Measurements from ENCODE around the gene EEFSEC. TPM values are rescaled to one million over a fixed set of nuclear protein-coding genes. Genes with fewer than 3 reads are reported as not detected.

The EEFSEC gene
- total RNA-seq, 2 experiments from 2014 or later, result 19.4 to 19.7 TPM

GRCh38 chr3:128358156-128358895, 205.0 kb downstream of the EEFSEC start:
- CTCF ChIA-PET, result interaction anchor here (1.3 kb wide), 1 partner anchor 67 kb away, joined by 4 read pairs; no protein-coding TSS in a partner anchor
- no peaks in the 10 kb centered on the region for H3K36me3 Mint-ChIP-seq
- no peaks in the 10 kb centered on the region for H3K27me3 Mint-ChIP-seq
- H3K9me3 Mint-ChIP-seq (ENCODE audit: low read depth), result no peaks in the 10 kb centered on the region
- no peak overlapping the region for H3K27ac Mint-ChIP-seq
- DNase-seq (no peak), ATAC-seq (no peak)
- H3K4me3 Mint-ChIP-seq, result no peak overlapping the region
- no peaks in the 10 kb centered on the region for H3K4me1 Mint-ChIP-seq

- Mint-ChIP-seq H3K27me3 (no peaks in the 10 kb centered on the region), H3K36me3 (no peaks in the 10 kb centered on the region), H3K4me3 (no peak overlapping the region), H3K4me1 (no peaks in the 10 kb centered on the region), H3K27ac (no peak overlapping the region), H3K9me3 (ENCODE audit: low read depth) (no peaks in the 10 kb centered on the region)
- CTCF ChIA-PET, result no interaction called here
- ATAC-seq (no peak), DNase-seq (no peak)
These were observed 205.9 kb downstream of the EEFSEC start for GRCh38 chr3:128359060-128359664.

GRCh38 chr3:128359846-128360642, 206.8 kb downstream of the EEFSEC start:
- DNase-seq, result no peak
- CTCF ChIA-PET, result no interaction called here
- Mint-ChIP-seq H3K4me1 (no peaks in the 10 kb centered on the region), H3K36me3 (no peaks in the 10 kb centered on the region), H3K4me3 (no peak overlapping the region), H3K9me3 (ENCODE audit: low read depth) (no peaks in the 10 kb centered on the region), H3K27me3 (no peaks in the 10 kb centered on the region), H3K27ac (no peak overlapping the region)
- ATAC-seq, result no peak

GRCh38 chr3:128360705-128361271, 207.5 kb downstream of the EEFSEC start:
- Mint-ChIP-seq H3K36me3 (no peaks in the 10 kb centered on the region), H3K27me3 (no peaks in the 10 kb centered on the region), H3K4me1 (peaks cover 1% of the 10 kb centered on the region), H3K4me3 (no peak overlapping the region), H3K9me3 (ENCODE audit: low read depth) (no peaks in the 10 kb centered on the region), H3K27ac (no peak overlapping the region)
- DNase-seq (no peak), ATAC-seq (no peak)
- CTCF ChIA-PET, result no interaction called here

GRCh38 chr3:128362026-128362965, 209.0 kb downstream of the EEFSEC start:
- ATAC-seq (no peak), DNase-seq (no peak)
- Mint-ChIP-seq H3K9me3 (ENCODE audit: low read depth) (no peaks in the 10 kb centered on the region), H3K27ac (no peak overlapping the region), H3K36me3 (no peaks in the 10 kb centered on the region), H3K27me3 (no peaks in the 10 kb centered on the region), H3K4me1 (peaks cover 16% of the 10 kb centered on the region), H3K4me3 (no peak overlapping the region)
- CTCF ChIA-PET, result interaction anchor here (1.2 to 1.6 kb wide), 2 partner anchors 40 to 246 kb away, joined by 3 to 4 read pairs; no protein-coding TSS in a partner anchor

GRCh38 chr3:128364291-128364690, 211.0 kb downstream of the EEFSEC start:
- CTCF ChIA-PET, result no interaction called here
- Mint-ChIP-seq H3K36me3 (no peaks in the 10 kb centered on the region), H3K27me3 (no peaks in the 10 kb centered on the region), H3K4me3 (no peak overlapping the region), H3K9me3 (ENCODE audit: low read depth) (no peaks in the 10 kb centered on the region), H3K27ac (no peak overlapping the region), H3K4me1 (peaks cover 21% of the 10 kb centered on the region)
- no peak for DNase-seq
- ATAC-seq, result no peak

GRCh38 chr3:128364808-128365360, 211.6 kb downstream of the EEFSEC start:
- no peak overlapping the region for H3K27ac Mint-ChIP-seq
- no peaks in the 10 kb centered on the region for H3K27me3 Mint-ChIP-seq
- no peak for DNase-seq
- no peak overlapping the region for H3K4me3 Mint-ChIP-seq
- H3K9me3 Mint-ChIP-seq (ENCODE audit: low read depth), result no peaks in the 10 kb centered on the region
- ATAC-seq, result no peak
- H3K4me1 Mint-ChIP-seq, result peaks cover 21% of the 10 kb centered on the region
- no peaks in the 10 kb centered on the region for H3K36me3 Mint-ChIP-seq
- CTCF ChIA-PET, result no interaction called here

- H3K27me3 Mint-ChIP-seq, result no peaks in the 10 kb centered on the region
- H3K27ac Mint-ChIP-seq, result no peak overlapping the region
- CTCF ChIA-PET, result no interaction called here
- H3K36me3 Mint-ChIP-seq, result no peaks in the 10 kb centered on the region
- ATAC-seq, result no peak
- H3K4me1 Mint-ChIP-seq, result peaks cover 21% of the 10 kb centered on the region
- H3K4me3 Mint-ChIP-seq, result no peak overlapping the region
- no peak for DNase-seq
- H3K9me3 Mint-ChIP-seq (ENCODE audit: low read depth), result no peaks in the 10 kb centered on the region
These were observed 212.9 kb downstream of the EEFSEC start for GRCh38 chr3:128366136-128366535.

GRCh38 chr3:128366652-128367051, 213.4 kb downstream of the EEFSEC start:
- DNase-seq (peak; percentile 48), ATAC-seq (peak; percentile 48)
- peaks cover 21% of the 10 kb centered on the region for H3K4me1 Mint-ChIP-seq
- no peak overlapping the region for H3K4me3 Mint-ChIP-seq
- H3K27me3 Mint-ChIP-seq, result no peaks in the 10 kb centered on the region
- CTCF ChIA-PET, result no interaction called here
- no peak overlapping the region for H3K27ac Mint-ChIP-seq
- H3K36me3 Mint-ChIP-seq, result no peaks in the 10 kb centered on the region
- no peaks in the 10 kb centered on the region for H3K9me3 Mint-ChIP-seq (ENCODE audit: low read depth)

GRCh38 chr3:128367221-128367620, 213.9 kb downstream of the EEFSEC start:
- no peak overlapping the region for H3K27ac Mint-ChIP-seq
- H3K4me1 Mint-ChIP-seq, result peaks cover 22% of the 10 kb centered on the region

GRCh38 chr3:128367761-128368160, 214.5 kb downstream of the EEFSEC start:
- Mint-ChIP-seq H3K4me1 (peaks cover 27% of the 10 kb centered on the region), H3K27me3 (no peaks in the 10 kb centered on the region), H3K4me3 (no peak overlapping the region), H3K9me3 (ENCODE audit: low read depth) (no peaks in the 10 kb centered on the region), H3K27ac (no peak overlapping the region), H3K36me3 (no peaks in the 10 kb centered on the region)
- ATAC-seq, result no peak
- no peak for DNase-seq
- CTCF ChIA-PET, result no interaction called here

More at GRCh38 chr3:128367221-128367620, 213.9 kb downstream of the EEFSEC start:
- ATAC-seq, result no peak
- Mint-ChIP-seq H3K9me3 (ENCODE audit: low read depth) (no peaks in the 10 kb centered on the region), H3K4me3 (no peak overlapping the region), H3K36me3 (no peaks in the 10 kb centered on the region), H3K27me3 (no peaks in the 10 kb centered on the region)
- no peak for DNase-seq
- CTCF ChIA-PET, result no interaction called here

- H3K4me1 Mint-ChIP-seq, result peaks cover 27% of the 10 kb centered on the region
- no peak for ATAC-seq
- CTCF ChIA-PET, result no interaction called here
- DNase-seq, result no peak
- no peaks in the 10 kb centered on the region for H3K9me3 Mint-ChIP-seq (ENCODE audit: low read depth)
- H3K27me3 Mint-ChIP-seq, result no peaks in the 10 kb centered on the region
- no peaks in the 10 kb centered on the region for H3K36me3 Mint-ChIP-seq
- no peak overlapping the region for H3K4me3 Mint-ChIP-seq
- no peak overlapping the region for H3K27ac Mint-ChIP-seq
These were observed 215.3 kb downstream of the EEFSEC start for GRCh38 chr3:128368626-128369025.

Measured in activated CD8-positive, alpha-beta memory T cell treated with anti-CD3 and anti-CD28 coated beads, Interleukin-2, amount 10 ng/mL, durations not matched to agents 7 days and 5 days (primary cell).